NCI-H510A treated with DMSO at 0.1 percent for 48 hours (cell line): ENCODE measurements around the gene PXMP2.

Source experiments
- DNase-seq: peaks from one replicate; lab custom pipeline; 2025; lab: John Stamatoyannopoulos, UW

The PXMP2 gene

DNA sequence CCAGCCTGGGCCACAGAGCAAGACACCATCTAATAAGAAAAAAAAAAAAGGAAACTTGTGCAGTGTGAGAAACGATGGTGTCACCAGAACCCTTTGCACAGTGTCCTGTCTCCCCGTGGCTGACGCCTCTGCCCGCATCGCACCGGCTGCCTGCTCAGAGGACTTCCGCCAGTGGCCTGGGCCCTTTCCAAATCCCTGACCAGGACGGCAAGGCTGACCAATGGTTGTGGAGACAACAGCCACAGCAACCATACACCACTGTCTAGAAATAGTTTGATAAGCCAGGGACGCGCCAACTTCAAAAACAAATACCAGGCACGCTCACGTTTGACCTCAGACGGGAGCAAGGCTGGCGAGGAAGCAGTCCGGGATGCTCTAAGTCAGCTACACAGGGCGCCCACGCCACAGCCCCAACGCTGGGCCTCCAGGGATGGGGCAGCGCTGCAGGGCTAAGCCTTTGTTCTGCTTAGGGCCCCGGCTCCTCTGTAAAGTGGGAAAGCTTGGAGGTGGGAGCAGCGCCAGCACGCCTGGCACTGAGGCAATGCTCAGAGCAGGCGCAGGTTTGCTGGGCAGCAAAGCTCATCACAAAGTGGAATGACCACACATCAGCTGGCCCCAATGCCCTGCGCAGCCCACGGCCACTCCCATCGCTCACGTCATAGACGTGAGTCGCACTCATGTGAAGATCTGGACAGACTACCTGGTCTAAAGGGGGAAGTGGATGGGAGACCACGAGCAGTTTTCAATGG, 35.8 kb downstream of the PXMP2 start:
- DNase-seq: no peak

GRCh38 chr12:132723764-132724140, 36.4 kb downstream of the PXMP2 start:
- no peak for DNase-seq

DNA sequence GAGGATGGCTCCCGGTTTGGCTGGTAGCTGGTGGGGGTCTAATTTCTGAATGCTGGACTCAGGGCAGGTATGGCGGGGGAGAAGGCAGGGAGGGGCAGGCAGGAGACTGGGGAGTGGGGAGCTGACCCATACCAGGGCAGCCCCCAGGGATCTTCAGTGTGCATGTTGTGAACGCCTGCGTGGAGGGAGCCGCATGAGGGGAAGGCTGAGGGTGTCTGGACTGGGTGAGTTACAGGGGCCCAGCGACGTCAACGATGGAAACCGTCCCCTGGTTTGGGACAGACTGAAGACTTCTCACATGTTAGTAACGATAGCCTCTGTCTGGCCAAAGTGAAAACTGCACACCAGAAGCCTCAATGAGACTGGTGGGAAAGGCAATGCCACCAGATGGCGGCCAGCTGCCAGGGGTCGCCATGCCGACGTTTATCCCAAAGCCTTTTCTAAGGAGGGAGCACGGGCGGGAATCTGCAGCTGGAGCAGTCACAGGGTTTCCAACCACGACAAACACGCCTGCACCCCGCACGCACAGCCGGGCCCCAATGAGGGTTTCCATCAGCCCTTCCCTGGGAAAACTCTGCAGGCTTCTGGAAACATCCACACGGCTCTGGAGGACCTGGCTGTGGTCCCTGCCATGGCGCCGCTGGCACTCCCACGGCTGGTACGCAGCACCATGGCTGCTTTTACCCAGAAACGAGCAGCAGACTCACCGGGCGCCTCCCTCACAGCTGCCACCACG, 37.3 kb downstream of the PXMP2 start:
- DNase-seq: no peak

GRCh38 chr12:132726386-132726785, 39.0 kb downstream of the PXMP2 start:
- DNase-seq: no peak

DNA sequence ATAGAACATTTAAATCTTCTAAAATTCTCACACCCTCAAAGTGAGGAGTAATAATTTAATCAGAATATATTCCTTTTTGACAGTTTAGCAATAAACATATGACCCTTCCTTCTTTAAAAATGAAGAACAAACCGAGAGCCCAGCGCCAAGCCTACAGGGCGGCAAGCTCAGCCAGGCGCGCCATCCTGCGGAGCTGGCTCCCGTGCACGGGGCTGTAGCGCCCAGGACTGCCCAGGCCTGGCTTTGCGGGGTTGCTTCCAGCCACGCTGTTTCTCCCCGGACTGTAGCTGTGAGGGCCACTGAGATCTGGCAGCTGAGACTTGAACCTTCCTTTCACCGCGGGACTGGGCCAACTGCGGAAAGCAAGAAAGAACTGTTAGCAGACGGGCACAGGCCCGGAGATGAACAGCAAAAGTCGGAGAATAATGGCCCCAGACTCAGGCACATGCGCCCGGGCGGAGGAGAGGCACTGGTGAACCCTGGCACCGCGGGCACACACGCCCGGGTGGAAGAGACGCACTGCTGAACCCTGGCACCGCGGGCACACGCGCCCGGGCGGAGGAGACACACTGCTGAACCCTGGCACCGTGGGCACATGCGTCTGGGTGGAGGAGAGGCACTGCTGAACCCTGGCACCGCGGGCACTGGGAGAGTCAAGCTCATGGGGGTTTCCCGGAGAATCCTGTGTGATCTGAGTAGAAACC, 39.9 kb downstream of the PXMP2 start:
- no peak for DNase-seq

DNA sequence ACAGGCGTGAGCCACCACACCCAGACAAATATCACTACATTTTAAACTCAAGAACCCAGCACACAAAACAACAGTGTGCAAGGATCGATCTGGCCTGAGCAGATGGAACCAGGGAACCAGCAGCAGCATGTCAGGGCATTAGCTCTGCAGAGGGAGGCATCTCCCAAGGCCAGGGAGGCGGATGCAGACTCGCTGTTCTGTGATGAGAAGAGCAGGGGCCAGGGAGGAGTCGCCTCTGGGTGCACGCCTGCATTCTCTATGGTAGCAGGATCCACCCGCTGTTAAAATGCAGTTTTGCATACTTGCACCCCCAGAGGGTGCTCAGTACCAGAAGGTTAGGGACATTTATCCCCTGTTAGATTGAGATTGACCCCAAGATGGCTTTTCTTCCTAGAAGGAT, 41.1 kb downstream of the PXMP2 start:
- no peak for DNase-seq

DNA sequence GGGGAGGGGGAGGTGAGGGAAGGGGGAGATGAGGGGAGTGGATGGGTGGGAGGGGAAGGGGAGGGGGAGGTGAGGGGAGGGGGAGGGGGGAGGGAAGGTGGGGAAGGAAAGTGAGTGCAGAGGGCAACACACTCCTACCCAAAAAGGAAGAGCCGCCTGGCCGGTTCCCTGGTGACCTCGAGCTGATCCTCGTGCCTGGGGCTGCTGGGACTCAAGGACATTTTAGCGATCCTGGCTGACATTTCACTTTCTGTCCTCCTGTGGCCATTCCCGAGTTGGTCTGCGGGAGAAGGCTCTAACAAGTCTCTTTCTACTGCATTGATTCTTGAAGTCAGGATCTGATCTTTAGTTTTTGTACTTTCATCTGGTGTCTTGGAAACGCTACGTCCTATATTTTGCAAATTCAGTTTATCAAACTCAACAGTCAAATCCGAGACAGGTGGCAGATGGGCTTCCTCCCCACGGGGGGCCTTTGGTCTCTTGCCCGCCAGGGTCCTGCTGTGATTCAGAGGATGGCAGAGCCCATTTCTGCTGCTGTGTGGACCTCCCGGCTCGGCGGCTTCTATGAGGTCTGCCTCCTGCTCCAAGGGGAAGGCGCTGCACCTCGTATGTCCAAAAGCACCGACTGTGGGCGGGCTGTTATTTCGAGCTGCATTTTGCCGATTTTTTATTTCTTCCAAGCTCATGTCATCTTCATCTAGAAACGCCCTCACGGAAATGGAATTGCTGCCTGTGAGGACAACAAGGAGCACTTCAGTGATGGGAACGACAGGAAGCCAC, 42.3 kb downstream of the PXMP2 start:
- DNase-seq: no peak

DNA sequence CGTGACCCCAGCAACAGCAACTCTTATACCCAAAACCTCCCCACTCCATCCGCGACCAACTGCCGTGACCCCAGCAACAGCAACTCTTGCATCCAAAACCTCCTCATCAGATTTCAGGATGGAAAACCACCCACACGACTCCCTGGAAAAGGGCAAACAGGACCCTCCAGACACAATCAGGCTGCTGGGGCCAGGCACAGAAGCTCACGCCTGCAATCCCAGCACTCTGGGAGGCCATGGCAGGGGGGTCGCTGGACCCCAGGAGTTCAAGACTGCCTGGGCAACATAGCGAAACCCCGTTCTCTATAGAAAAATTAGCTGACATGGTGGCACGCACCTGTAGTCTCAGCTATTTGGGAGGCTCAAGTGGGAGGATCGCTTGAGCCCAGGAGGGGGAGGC, 43.0 kb downstream of the PXMP2 start:
- no peak for DNase-seq

GRCh38 chr12:132731574-132731973, 44.2 kb downstream of the PXMP2 start:
- no peak for DNase-seq

- no peak for DNase-seq
Measured at GRCh38 chr12:132734206-132734605, 46.8 kb downstream of the PXMP2 start.

- DNase-seq: no peak
Measured at GRCh38 chr12:132735496-132735895, 48.1 kb downstream of the PXMP2 start.

- DNase-seq: no peak
Measured at GRCh38 chr12:132736378-132736777, 49.0 kb downstream of the PXMP2 start.

DNA sequence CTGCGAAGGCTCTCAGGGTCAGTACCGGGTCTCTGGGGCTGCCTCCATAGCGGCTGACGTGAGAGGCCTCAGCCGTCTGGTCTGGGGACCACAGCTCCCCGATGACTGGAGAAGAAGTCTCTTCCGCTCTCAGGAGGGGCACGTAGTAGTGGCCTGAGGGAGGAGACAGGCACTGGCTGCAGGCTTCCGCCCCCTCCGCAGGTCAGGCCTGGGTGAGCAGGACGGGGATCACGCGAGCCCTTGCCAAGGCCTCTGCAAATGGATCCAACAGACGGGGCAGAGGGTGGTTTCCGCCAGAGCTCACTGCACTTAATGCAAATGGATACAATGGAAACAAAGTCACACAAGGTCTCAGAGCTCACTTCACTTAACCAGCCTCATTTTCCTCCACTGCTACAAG, 49.5 kb downstream of the PXMP2 start:
- DNase-seq: no peak

DNA sequence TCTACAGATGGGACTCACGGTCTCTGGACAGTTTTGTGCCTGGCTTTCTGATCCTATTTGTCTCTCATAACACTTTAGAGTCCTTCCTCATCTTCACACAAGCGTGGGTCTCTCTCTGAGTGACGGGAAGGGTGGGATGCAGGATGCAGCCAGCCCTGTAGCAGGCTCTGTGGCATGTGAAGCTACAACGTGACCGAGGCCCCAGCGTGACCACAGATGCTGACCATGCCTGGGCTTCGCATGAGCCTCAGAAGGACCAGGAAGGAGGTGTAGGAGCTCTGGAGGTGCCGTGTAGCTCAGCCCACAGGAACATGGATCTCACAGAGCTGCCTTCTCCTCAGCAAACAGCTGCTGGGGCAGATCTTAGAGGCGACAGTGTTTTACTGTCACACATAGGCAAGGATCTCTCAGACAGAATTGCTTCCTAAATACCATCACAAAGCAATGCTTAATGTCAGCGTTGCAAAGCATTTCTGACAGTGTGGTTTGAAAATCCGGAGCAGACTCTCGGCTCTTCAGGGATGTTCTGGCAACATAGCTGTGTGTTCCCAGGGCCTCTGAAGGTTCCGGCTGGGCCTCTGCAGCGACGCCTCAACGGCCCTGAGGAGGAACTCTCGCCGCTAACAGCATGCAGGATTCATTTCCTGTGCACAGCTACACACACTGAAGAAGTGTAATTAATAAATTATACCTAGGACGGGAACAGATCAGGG, 52.4 kb downstream of the PXMP2 start:
- no peak for DNase-seq

DNA sequence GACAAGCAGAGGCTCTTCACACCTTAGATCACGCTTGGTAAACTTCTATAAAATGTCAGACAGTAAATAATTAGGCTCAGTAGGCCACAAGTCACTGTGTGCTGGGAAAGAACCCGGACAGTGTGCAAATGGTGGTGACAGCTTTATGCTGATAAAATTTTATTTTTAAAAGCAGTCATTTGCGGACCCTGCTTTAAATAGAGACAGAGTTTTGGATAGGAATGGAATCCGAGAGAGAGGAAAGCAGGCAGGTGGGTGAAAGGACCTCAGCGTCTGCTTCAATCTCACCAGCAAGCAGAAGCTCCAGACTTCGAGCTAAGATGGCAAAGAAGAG, 52.9 kb downstream of the PXMP2 start:
- DNase-seq: no peak

- no peak for DNase-seq
Measured at GRCh38 chr12:132740652-132741051, 53.3 kb downstream of the PXMP2 start.

GRCh38 chr12:132741620-132742019, 54.2 kb downstream of the PXMP2 start:
- no peak for DNase-seq

DNA sequence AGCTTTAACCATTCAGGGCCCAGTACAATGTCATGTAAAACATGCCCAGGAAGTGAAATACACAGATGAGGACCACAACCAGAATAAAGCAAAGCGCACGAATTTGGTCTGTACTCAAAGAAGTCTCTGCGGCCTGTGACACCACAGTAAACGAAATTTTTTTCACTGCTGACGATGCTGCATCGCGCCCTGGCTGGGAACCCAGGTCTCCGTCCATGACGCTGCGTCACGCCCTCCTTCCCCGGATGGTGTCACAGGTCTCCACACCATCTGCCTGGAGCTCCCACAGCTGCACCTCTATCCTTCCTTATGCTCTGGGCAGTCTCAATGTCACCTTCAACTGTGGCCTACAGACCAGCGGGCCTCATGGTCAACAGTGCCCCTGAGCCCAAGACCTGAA, 56.4 kb downstream of the PXMP2 start:
- DNase-seq: no peak

- DNase-seq: no peak
Measured at GRCh38 chr12:132746613-132747012, 59.2 kb downstream of the PXMP2 start.

DNA sequence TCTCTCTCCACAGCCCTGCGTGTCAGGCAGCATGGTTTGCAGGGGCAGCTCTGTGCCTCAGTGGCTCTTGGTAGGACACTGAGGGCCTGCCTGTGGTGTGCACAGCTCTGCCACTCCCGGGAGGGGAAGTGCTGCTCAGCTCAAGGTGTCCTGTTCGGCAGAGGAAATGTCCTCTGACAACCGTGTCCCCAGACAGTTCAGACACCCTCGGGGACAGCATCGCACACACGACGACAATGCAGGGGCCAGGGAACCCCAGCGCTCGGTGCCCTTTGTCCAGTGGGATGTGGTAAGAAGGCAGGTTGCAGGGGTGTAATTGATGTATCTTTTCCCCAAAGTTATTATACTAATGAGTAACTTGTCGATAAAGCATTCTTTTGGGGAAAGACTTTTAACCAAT, 60.0 kb downstream of the PXMP2 start:
- no peak for DNase-seq

GRCh38 chr12:132747896-132748295, 60.5 kb downstream of the PXMP2 start:
- no peak for DNase-seq

DNA sequence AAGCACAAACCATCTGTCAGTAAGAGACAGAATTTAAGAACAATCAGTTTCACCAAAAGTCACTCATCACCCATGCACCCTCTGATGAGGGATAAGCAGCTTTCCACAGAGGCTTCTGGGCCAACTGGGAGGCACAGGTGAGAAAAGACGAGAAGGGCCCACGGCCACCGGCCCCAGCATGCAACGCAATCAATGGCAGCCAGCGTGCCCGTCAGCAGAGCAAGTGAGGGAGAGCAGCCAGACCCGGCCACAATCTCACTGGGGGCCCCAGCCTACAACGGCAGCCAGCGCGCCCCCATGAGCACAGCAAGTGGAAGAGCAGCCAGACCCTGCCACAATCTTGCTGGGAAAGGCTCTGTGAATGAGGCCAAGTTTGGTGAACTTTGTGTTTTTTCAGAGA, 60.9 kb downstream of the PXMP2 start:
- no peak for DNase-seq
